Measurements from ENCODE around the gene ZC3H13. TPM values are rescaled to one million over a fixed set of nuclear protein-coding genes. Genes with fewer than 3 reads are reported as not detected.

The ZC3H13 gene
- total RNA-seq, 1 donor from 2014 or later, result 52.0 TPM

- Histone ChIP-seq H3K4me3 (no peak overlapping the region), H3K36me3 (peaks cover 74% of the 10 kb centered on the region), H3K4me1 (no peaks in the 10 kb centered on the region), H3K27ac (no peak overlapping the region), H3K9me3 (no peaks in the 10 kb centered on the region), H3K27me3 (ENCODE audit: low read depth) (no peaks in the 10 kb centered on the region)
- ATAC-seq (peak; percentile 24 to 37), DNase-seq (no peak)
- intact Hi-C loops (cut with DNase I), result no loop called here
- TF ChIP-seq CTCF (IDR thresholded peaks at IDR 0.05), result no peak
Measured at GRCh38 chr13:46015366-46015765, 37.2 kb downstream of the ZC3H13 start.

- no peak overlapping the region for H3K4me3 ChIP-seq
- ATAC-seq (no peak), DNase-seq (no peak)
- H3K27ac ChIP-seq, result no peak overlapping the region
- no peaks in the 10 kb centered on the region for H3K9me3 ChIP-seq
- H3K4me1 ChIP-seq, result no peaks in the 10 kb centered on the region
- intact Hi-C loops (cut with DNase I), result no loop called here
- H3K36me3 ChIP-seq, result peaks cover 75% of the 10 kb centered on the region
- no peaks in the 10 kb centered on the region for H3K27me3 ChIP-seq (ENCODE audit: low read depth)
- TF ChIP-seq CTCF (IDR thresholded peaks at IDR 0.05), result no peak
Measured at GRCh38 chr13:46012404-46012803, 40.1 kb downstream of the ZC3H13 start.

- H3K36me3 ChIP-seq, result peaks cover 74% of the 10 kb centered on the region
- ATAC-seq (no peak), DNase-seq (no peak)
- no peak overlapping the region for H3K4me3 ChIP-seq
- intact Hi-C loops (cut with DNase I), result no loop called here
- no peak overlapping the region for H3K27ac ChIP-seq
- TF ChIP-seq CTCF (IDR thresholded peaks at IDR 0.05), result no peak
- H3K4me1 ChIP-seq, result no peaks in the 10 kb centered on the region
- no peaks in the 10 kb centered on the region for H3K27me3 ChIP-seq (ENCODE audit: low read depth)
- H3K9me3 ChIP-seq, result no peaks in the 10 kb centered on the region
Measured at GRCh38 chr13:46010148-46010547, 42.4 kb downstream of the ZC3H13 start.

GRCh38 chr13:46008631-46009030 is 43.9 kb downstream of the ZC3H13 start:
- no peaks in the 10 kb centered on the region for H3K4me1 ChIP-seq
- no peak for DNase-seq
- H3K27ac ChIP-seq, result no peak overlapping the region
- no peak for TF ChIP-seq CTCF (IDR thresholded peaks at IDR 0.05)
- no peak overlapping the region for H3K4me3 ChIP-seq
- peaks cover 72% of the 10 kb centered on the region for H3K36me3 ChIP-seq
- intact Hi-C loops (cut with DNase I), result no loop called here
- ATAC-seq, result no peak
- H3K27me3 ChIP-seq (ENCODE audit: low read depth), result no peaks in the 10 kb centered on the region
- no peaks in the 10 kb centered on the region for H3K9me3 ChIP-seq

GRCh38 chr13:46006688-46007452 is 45.7 kb downstream of the ZC3H13 start:
- Histone ChIP-seq H3K27ac (no peak overlapping the region), H3K9me3 (no peaks in the 10 kb centered on the region), H3K27me3 (ENCODE audit: low read depth) (no peaks in the 10 kb centered on the region), H3K4me3 (no peak overlapping the region), H3K36me3 (peaks cover 78% of the 10 kb centered on the region), H3K4me1 (no peaks in the 10 kb centered on the region)
- no peak for TF ChIP-seq CTCF (IDR thresholded peaks at IDR 0.05)
- intact Hi-C loops (cut with DNase I), result no loop called here
- ATAC-seq (no peak), DNase-seq (no peak)

All from lower lobe of right lung (tissue), 2 donors.